Activated naive CD8-positive, alpha-beta T cell (primary cell): Measurements from ENCODE around the gene SERINC5.
"Not testable (repeated sequence)": the region's sequence is repeated elsewhere in the genome, so short reads cannot be mapped to it uniquely, and the experiment has no call there.

ENCODE experiments used
- H3K27ac Mint-ChIP-seq: one replicate; pipeline ENCODE4 v1.8.0; 2021; ENCODE audit warnings: mixed read lengths
- H3K27me3 Mint-ChIP-seq: one replicate; pipeline ENCODE4 v1.8.0; 2021; ENCODE audit warnings: mixed read lengths
- H3K36me3 Mint-ChIP-seq: one replicate; pipeline ENCODE4 v1.8.0; 2021; ENCODE audit warnings: mixed read lengths
- H3K4me1 Mint-ChIP-seq: one replicate; pipeline ENCODE4 v1.8.0; 2021; ENCODE audit warnings: low read depth, mixed read lengths
- H3K4me3 Mint-ChIP-seq: one replicate; pipeline ENCODE4 v1.8.0; 2021; ENCODE audit warnings: mild to moderate bottlenecking, mixed read lengths
- H3K9me3 Mint-ChIP-seq: one replicate; pipeline ENCODE4 v1.8.0; 2021; ENCODE audit warnings: low read depth, mixed read lengths

SERINC5 gene

DNA sequence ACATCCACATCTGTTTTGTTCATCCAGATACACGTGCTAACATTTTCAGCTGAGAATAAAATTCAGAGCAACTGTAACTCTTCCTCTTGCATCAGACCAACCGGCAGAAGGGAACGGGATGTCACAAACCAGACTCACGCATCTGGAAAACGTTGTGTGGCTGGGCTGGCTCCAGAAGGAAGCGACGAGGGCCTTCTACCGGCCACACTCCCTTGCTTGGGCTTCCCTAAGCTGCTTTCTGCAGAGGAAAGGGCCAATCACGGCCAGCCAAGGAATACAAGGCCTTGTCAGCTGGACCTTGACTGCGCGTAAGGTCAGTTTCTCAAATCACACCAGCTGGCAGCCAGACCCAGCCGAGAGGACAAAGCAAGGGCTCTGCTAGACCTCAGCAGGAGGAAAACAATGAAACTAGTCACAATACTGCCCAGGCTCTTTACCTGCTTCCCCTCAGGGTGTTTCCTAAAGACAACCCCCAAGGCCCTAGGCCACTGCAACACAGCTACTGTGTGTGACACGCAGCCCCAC lies 114.6 kb downstream of the SERINC5 start:
- Mint-ChIP-seq H3K36me3 (peaks cover 9% of the 10 kb centered on the region), H3K4me3 (no peak overlapping the region), H3K9me3 (no peaks in the 10 kb centered on the region), H3K27ac (peak overlapping the region; percentile 88), H3K4me1 (peaks cover 73% of the 10 kb centered on the region), H3K27me3 (no peaks in the 10 kb centered on the region)

DNA sequence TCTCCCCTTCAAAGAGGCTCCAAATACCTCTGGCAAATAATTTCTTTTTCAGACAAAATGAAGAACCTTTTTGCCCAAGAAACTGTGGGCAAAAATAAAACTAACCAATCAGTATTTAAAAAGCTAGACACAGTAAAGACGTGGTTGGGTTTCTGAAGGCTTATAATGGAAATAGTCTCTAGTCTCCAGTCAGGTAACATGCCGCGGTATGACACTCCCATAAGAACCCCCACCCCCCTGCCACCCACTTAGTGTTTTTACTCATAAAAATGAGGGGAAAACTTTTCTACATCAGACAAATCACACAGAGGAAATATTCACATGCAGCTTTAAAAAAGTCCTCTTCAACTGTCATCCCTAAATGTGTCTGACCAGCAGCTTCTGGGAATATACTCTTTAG lies 115.4 kb downstream of the SERINC5 start:
- Mint-ChIP-seq H3K4me1 (peaks cover 81% of the 10 kb centered on the region), H3K36me3 (peaks cover 9% of the 10 kb centered on the region), H3K27me3 (no peaks in the 10 kb centered on the region), H3K27ac (peak overlapping the region; percentile 88), H3K4me3 (peak overlapping the region; percentile 76), H3K9me3 (no peaks in the 10 kb centered on the region)

DNA sequence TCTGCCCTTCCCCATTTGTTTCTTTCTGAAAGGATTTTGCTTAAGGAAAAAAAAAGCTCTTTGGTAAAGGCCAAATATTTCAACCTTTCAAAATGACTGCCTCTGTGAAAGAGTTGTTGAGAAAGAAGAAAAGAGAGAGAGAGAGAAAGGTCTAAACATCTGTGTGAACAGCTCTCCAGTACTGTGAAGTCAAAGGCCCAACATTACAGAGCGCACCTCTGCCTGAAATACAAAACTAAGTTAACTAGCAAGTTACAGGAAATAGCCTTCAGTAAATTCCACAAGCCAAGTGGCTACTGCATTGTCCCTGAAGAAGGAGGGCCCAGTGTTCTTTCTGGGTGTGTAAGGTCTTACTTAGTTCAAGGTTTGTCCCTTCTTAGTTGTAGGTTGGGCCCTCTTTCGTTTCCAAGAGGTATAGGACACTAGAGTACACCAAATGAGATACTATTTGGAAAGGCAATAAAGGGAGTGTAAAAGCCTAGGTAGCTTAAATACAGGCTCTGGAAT lies 116.3 kb downstream of the SERINC5 start:
- Mint-ChIP-seq H3K9me3 (no peaks in the 10 kb centered on the region), H3K36me3 (peaks cover 6% of the 10 kb centered on the region), H3K4me1 (peaks cover 87% of the 10 kb centered on the region), H3K4me3 (peak overlapping the region; percentile 76), H3K27me3 (no peaks in the 10 kb centered on the region), H3K27ac (peak overlapping the region; percentile 88)

DNA sequence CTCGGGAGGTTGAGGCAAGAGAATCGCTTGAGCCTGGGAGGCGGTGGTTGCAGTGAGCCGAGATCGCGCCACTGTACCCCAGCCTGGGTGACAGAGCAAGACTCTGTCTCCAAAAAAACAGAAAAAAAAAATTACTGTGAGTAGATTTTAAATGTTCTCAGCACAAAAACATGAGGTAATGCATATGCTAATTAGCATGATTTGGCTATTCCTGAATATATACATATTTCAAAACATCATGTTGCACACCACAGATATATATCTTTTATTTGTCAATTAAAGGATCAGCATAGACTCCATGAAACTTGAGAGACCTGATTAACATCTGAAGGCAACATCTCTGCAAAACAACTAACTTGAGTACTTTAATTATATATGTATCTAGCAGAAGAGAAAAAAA lies 117.4 kb downstream of the SERINC5 start:
- Mint-ChIP-seq H3K4me3 (no peak overlapping the region), H3K36me3 (peaks cover 5% of the 10 kb centered on the region), H3K4me1 (peaks cover 90% of the 10 kb centered on the region), H3K9me3 (no peaks in the 10 kb centered on the region), H3K27me3 (no peaks in the 10 kb centered on the region), H3K27ac (peak overlapping the region; percentile 94)

DNA sequence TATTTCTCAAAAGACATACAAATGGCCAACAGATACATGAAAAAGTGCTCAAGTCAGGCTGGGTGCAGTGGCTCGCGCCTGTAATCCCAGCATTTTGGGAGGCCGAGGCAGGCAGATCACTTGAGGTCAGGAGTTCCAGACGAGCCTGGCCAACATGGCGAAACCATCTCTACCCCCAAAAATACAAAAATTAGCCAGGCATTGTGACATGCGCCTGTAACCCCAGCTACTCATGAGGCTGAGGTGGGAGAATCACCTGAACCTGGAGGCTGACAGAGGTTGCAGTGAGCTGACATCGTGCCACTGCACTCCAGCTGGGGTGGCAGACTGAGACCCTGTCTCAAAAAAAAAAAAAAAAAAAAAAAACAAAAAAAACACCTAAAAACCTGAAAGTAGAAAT lies 119.0 kb downstream of the SERINC5 start:
- Mint-ChIP-seq H3K4me1 (peaks cover 92% of the 10 kb centered on the region), H3K4me3 (peak overlapping the region; percentile 79), H3K27ac (peak overlapping the region; percentile 94)
- not testable (repeated sequence) for H3K27me3 Mint-ChIP-seq, H3K9me3 Mint-ChIP-seq, H3K36me3 Mint-ChIP-seq

DNA sequence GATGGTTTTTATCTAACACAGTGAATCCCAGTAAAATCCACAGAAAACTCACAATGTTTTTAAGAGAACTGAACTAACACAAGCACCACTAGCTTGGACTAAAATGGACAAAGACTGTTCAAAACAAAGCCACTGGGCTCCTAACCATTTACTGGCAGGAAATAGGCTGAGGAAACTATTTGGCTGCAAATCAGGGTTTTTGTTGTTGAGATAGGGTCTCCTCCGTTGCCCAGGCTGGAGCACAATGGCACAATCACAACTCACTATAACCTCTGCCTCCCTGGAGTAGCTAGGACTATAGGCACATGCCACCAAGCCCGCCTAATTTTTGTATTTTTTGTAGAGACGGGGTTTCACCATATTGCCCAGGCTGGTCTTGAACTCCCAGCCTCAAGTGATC lies 121.0 kb downstream of the SERINC5 start:
- H3K4me3 Mint-ChIP-seq, result no peak overlapping the region

DNA sequence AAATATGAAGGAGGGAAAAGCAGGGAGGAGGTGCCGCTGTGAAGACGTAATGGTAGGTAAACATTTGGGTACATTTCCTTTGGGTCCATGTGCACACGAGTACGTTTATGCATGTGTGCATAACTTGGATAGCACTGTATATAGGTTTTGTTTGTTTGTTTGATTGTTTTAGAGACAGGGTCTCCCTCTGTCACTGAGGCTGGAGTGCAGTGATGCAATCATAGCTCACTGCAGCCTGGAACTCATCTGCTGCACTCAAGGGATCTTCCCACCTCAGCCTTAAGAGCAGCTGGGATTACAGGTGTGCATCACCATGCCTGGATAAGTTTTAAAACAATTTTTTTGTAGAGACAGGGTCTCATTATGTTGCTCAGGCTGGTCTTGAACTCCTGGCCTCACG lies 126.7 kb downstream of the SERINC5 start:
- Mint-ChIP-seq H3K36me3 (peaks cover 6% of the 10 kb centered on the region), H3K27me3 (no peaks in the 10 kb centered on the region), H3K4me1 (peaks cover 78% of the 10 kb centered on the region), H3K9me3 (peaks cover 4% of the 10 kb centered on the region), H3K27ac (peak overlapping the region; percentile 56), H3K4me3 (no peak overlapping the region)

More for the DNA sequence above, 121.0 kb downstream of the SERINC5 start:
- peaks cover 86% of the 10 kb centered on the region for H3K4me1 Mint-ChIP-seq
- peak overlapping the region; percentile 94 for H3K27ac Mint-ChIP-seq
- H3K9me3 Mint-ChIP-seq, result peaks cover 4% of the 10 kb centered on the region
- peaks cover 5% of the 10 kb centered on the region for H3K36me3 Mint-ChIP-seq
- H3K27me3 Mint-ChIP-seq, result no peaks in the 10 kb centered on the region

DNA sequence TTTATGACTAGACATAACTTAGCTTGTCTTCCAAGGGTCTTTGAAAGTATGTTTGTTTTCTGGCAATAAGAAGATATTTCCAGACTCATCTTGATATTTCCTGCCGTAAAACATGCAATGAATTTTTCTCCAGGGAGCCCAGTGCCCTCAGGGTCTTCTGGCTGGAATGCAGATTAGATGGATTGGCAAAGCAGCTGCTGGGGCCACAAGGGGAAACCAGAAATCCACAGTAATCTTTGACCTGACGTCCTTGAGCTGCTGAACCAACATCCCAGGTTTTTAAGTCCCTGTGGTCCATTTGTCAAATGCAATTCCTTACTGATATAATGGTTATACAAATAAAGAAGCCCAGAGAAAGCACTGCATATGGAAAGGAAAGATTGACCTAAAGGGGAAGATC lies 127.7 kb downstream of the SERINC5 start:
- Mint-ChIP-seq H3K9me3 (peaks cover 4% of the 10 kb centered on the region), H3K4me1 (peaks cover 74% of the 10 kb centered on the region), H3K4me3 (no peak overlapping the region), H3K36me3 (peaks cover 6% of the 10 kb centered on the region), H3K27ac (peak overlapping the region; percentile 12), H3K27me3 (no peaks in the 10 kb centered on the region)

DNA sequence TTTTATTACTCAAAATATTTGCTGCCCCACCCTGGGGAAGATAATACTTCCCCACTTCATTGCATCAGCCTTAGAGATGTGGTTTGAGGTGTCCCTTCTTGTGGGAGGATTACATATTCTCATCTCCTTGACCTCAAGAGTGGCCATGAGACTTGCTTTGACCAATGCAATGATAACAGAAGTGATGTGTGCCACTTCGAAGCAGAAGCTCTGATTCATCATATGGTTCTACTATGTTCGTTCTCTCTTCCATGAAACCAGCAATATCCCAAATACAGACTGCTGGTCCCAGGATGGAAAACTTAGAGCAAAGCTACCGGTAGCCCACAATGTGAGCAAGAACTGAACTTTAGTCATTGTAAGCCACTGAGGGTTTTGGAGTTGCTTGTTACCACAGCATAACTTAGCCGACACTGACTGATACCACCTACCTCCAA lies 128.7 kb downstream of the SERINC5 start:
- no peak overlapping the region for H3K4me3 Mint-ChIP-seq
- peaks cover 6% of the 10 kb centered on the region for H3K36me3 Mint-ChIP-seq
- peaks cover 70% of the 10 kb centered on the region for H3K4me1 Mint-ChIP-seq
- peak overlapping the region; percentile 24 for H3K27ac Mint-ChIP-seq
- peaks cover 4% of the 10 kb centered on the region for H3K9me3 Mint-ChIP-seq
- H3K27me3 Mint-ChIP-seq, result no peaks in the 10 kb centered on the region

DNA sequence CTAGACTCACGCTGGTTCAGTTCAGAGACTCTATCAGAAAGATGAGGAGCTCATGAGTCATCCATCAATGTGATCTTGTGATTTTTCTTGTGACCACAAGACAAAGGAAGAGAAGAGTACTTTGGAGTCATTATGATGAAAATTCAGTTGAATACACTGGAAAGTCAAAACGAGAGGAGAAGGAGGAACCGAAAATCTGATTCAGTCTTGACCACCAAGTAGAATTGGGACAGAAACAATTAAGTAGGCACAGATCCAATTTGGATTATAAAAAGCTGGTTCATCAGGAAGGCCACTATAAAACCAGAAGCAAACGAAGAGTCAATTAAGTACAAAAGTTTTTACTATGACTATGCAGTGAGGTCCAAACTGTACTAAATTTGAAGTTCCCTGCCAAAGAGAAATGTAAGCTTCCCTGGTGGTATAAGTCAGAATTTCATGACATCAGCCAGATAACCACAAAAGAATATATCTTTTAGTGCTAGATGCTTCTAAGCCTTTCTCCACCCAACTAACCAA lies 129.8 kb downstream of the SERINC5 start:
- Mint-ChIP-seq H3K27me3 (no peaks in the 10 kb centered on the region), H3K4me3 (peak overlapping the region; percentile 65), H3K27ac (peak overlapping the region; percentile 88), H3K36me3 (peaks cover 4% of the 10 kb centered on the region), H3K9me3 (peaks cover 4% of the 10 kb centered on the region), H3K4me1 (peaks cover 62% of the 10 kb centered on the region)

DNA sequence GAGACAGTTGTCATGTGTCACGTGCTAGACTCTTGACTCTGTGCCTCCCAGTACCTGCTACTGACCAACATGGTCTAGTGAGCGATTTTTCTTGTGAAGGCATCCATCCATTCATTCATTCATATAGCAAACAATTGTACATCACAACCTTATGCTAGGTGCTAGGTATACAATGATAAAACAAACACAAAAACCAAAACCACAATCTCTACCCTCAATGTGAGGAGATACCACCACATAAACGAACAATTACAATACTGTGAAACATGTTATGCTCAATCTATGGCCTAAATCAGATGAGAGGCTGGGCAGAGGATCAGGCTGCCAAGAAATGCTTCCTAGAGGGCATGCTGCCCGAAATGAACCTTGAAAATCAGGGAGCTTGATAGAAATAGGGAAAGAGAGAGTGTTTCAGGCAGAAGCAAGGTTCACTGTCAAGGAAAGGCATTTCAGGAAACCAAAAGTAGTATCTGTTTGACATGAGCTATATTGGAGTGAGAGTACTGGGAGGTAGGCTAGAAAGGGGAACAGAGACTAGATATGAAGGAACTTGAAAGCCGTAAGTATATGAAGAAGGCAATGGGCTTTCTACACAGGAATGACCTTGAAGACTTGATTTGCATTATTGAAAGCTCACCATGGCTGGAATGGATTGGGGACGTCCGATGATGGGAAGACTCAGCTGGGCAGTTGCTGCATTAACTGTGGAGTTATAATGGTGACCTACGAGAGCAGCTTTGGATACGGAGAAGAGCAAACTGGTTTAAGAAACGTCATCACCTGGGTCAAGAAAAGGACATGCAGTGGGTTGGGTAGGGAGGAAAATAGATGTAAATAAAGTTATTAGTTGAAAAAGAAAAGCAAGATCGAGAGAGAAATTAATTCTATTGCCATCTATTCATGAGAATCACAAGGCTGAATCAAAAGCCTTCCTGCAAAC lies 130.6 kb downstream of the SERINC5 start:
- H3K36me3 Mint-ChIP-seq, result peaks cover 4% of the 10 kb centered on the region
- H3K9me3 Mint-ChIP-seq, result no peaks in the 10 kb centered on the region
- peak overlapping the region; percentile 88 for H3K27ac Mint-ChIP-seq
- peaks cover 55% of the 10 kb centered on the region for H3K4me1 Mint-ChIP-seq
- H3K27me3 Mint-ChIP-seq, result no peaks in the 10 kb centered on the region
- peak overlapping the region; percentile 65 for H3K4me3 Mint-ChIP-seq

DNA sequence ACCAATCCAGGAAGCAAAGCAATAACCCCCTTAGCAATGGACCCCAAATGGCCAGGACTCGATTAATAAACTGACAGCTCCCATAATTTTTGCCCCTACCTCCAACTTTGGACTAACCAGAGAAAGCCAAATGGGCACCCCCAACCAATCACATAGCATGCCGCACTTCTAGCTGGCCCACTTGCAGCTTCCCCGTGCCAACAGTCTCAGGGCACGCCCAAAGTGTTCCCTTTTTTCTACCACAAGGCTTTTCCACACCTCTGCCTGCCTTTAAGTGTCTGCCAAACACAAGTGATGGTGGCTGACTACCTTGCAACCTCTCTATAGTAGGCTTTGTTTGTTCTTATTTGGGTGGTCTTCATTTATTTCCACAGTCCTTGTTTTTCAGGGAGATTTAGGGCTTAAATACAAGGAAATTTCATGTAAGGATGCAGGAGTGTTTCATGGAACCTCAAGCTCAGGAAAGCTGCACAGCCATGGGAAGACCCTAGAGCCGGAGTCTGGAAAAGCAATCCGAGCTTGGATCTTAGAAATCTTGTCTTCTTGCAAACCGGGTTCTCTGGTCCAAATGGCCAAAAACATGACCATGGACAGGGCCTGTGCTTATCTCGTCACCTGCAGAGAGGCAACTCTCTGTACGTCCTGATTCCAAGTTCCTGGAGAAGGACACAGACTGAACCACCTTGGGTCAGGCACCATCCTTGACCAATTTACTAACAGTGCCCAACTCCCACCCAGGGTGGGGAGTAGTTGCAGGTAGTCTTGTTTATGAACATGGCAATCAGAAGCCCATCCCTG lies 131.5 kb downstream of the SERINC5 start:
- Mint-ChIP-seq H3K27ac (peak overlapping the region; percentile 59), H3K4me3 (no peak overlapping the region), H3K4me1 (peaks cover 58% of the 10 kb centered on the region)

DNA sequence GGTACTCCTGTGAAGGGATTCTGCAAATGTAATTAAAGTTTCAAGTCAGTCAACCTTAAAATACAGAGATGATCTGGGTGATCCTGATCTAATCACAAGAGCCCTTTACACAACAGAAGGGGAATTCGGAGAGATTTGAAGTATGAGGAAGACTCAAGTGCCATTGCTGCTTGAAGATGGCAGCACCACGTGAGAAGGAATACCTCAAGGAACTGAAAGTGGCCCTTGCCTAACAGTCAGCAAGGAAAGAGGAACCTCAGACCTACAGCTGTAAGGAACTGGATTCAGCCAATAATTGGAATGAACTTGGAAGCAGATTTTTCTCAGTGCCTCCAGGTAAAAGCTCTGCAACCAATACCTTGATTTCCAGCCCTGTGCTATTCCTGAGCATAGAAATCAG lies 133.3 kb downstream of the SERINC5 start:
- Mint-ChIP-seq H3K4me3 (no peak overlapping the region), H3K9me3 (peaks cover 1% of the 10 kb centered on the region), H3K27ac (no peak overlapping the region), H3K4me1 (peaks cover 57% of the 10 kb centered on the region), H3K27me3 (no peaks in the 10 kb centered on the region), H3K36me3 (peaks cover 6% of the 10 kb centered on the region)

More for the DNA sequence above, 131.5 kb downstream of the SERINC5 start:
- Mint-ChIP-seq H3K27me3 (no peaks in the 10 kb centered on the region), H3K9me3 (no peaks in the 10 kb centered on the region), H3K36me3 (peaks cover 4% of the 10 kb centered on the region)

DNA sequence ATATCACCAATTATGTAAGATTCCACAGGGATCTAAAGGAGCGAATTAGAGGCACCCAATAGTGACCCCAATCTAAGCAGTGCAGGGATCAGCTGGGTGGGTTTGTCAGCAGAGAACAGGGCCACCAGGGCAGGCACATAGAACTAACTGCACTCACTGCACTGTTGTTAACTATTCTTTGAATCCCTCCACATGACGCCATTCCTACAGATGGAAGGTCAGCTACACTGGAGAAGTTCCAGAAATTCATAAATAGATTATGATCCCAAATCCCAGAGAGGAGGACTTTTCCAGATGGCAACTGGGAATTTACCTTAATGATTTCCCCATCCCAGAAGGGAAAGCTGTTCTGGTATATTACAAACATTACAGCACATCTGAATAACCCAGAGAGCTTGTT lies 136.5 kb downstream of the SERINC5 start:
- no peak overlapping the region for H3K4me3 Mint-ChIP-seq
- no peak overlapping the region for H3K27ac Mint-ChIP-seq
- peaks cover 56% of the 10 kb centered on the region for H3K4me1 Mint-ChIP-seq
- peaks cover 6% of the 10 kb centered on the region for H3K36me3 Mint-ChIP-seq
- peaks cover 3% of the 10 kb centered on the region for H3K9me3 Mint-ChIP-seq
- H3K27me3 Mint-ChIP-seq, result no peaks in the 10 kb centered on the region
